Measurements from ENCODE around the gene ABLIM1.

The ABLIM1 gene

DNA sequence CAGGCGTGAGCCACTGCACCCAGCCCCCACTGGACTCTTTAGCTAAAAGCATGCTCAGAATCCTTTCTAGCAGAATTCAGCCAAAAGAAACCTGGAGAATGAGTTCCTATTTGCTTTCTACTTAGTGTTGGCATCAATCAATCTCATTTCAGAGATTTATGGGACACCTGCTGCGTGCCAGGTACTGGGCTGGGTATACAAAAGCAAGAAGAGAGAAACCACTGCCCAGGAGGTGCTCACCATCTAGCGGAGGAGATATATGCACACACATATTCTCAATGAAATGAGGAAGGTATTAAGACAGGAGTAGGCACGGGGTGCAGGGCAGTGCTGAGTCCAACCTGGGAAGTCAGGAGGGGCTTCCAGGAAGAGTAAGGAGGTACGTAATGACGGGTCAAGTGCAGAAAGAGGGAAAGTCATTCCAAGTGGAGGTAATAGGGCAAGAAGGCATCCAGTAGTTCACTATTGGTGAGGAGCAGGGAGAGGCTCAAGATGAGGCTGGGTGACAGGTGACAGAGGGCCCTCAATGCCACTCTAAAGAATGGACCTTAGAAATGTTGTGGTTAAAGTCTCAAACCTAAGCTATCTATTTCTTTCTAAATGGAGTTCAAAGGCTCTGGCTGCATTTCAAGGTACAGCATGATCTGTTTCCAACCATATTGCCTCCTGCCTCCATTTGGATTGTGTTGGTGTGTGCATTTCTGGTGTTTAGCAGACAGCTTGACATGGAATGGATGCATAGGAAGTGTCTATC lies 22.1 kb downstream of the ABLIM1 start:
- Histone ChIP-seq H3K4me1 (no peaks in the 10 kb centered on the region), H3K4me3 (no peak overlapping the region), H4K20me1 (no peaks in the 10 kb centered on the region), H3K27me3 (peaks cover 26% of the 10 kb centered on the region), H3K9me3 (peaks cover 7% of the 10 kb centered on the region; the same call in 1 of the 2 replicates), H3K9ac (no peak overlapping the region), H3K36me3 (no peaks in the 10 kb centered on the region), H3K27ac (no peak overlapping the region), H3K4me2 (no peak overlapping the region)
- TF ChIP-seq Cebpa-rat (IDR thresholded peaks at IDR 0.05), result no peak

DNA sequence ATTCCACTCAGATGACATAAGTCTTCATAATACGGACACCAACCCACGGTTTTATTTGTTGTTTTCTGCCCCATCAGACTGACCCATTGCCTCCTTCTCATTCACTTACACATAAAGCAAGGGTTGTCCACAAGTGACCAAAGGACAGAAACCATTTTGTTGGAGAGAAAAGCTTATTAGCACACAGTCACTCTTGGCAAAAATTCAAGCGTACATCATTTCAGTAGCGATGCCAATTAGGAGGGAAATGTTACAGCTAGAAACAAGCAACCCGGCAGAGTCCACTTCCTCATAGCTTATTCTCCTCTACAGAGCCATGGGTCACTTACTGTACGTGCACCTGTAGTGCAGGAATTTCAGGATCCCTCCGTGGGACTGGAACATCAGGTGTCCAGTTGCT lies 23.0 kb downstream of the ABLIM1 start:
- H3K27me3 ChIP-seq, result peaks cover 35% of the 10 kb centered on the region
- TF ChIP-seq Cebpa-rat (IDR thresholded peaks at IDR 0.05), result no peak
- no peaks in the 10 kb centered on the region for H3K4me1 ChIP-seq
- no peaks in the 10 kb centered on the region for H4K20me1 ChIP-seq
- no peak overlapping the region for H3K4me3 ChIP-seq
- no peaks in the 10 kb centered on the region for H3K36me3 ChIP-seq
- H3K9ac ChIP-seq, result no peak overlapping the region
- no peak overlapping the region for H3K27ac ChIP-seq
- no peak overlapping the region for H3K4me2 ChIP-seq
- H3K9me3 ChIP-seq, result peaks cover 7% of the 10 kb centered on the region; the same call in 1 of the 2 replicates

- H3K4me1 ChIP-seq, result no peaks in the 10 kb centered on the region
- no peak overlapping the region for H3K9ac ChIP-seq
Measured at GRCh38 chr10:114634609-114634979, 23.5 kb downstream of the ABLIM1 start.

GRCh38 chr10:114632869-114633715 lies 25.0 kb downstream of the ABLIM1 start:
- Histone ChIP-seq H3K4me1 (no peaks in the 10 kb centered on the region), H3K27me3 (peaks cover 40% of the 10 kb centered on the region), H3K4me3 (no peak overlapping the region), H3K36me3 (no peaks in the 10 kb centered on the region), H4K20me1 (no peaks in the 10 kb centered on the region), H3K4me2 (no peak overlapping the region), H3K9me3 (peaks cover 7% of the 10 kb centered on the region; the same call in 1 of the 2 replicates), H3K27ac (no peak overlapping the region), H3K9ac (no peak overlapping the region)
- TF ChIP-seq Cebpa-rat (IDR thresholded peaks at IDR 0.05), result no peak

More at GRCh38 chr10:114634609-114634979, 23.5 kb downstream of the ABLIM1 start:
- H3K4me2 ChIP-seq, result no peak overlapping the region
- H3K4me3 ChIP-seq, result no peak overlapping the region
- no peaks in the 10 kb centered on the region for H4K20me1 ChIP-seq
- H3K27me3 ChIP-seq, result peaks cover 40% of the 10 kb centered on the region
- H3K36me3 ChIP-seq, result no peaks in the 10 kb centered on the region
- no peak overlapping the region for H3K27ac ChIP-seq
- TF ChIP-seq Cebpa-rat (IDR thresholded peaks at IDR 0.05), result no peak
- peaks cover 7% of the 10 kb centered on the region; the same call in 1 of the 2 replicates for H3K9me3 ChIP-seq

- Histone ChIP-seq H3K36me3 (no peaks in the 10 kb centered on the region), H3K4me3 (no peak overlapping the region), H4K20me1 (no peaks in the 10 kb centered on the region), H3K9me3 (peaks cover 7% of the 10 kb centered on the region; the same call in 1 of the 2 replicates), H3K4me2 (no peak overlapping the region), H3K9ac (no peak overlapping the region), H3K27ac (no peak overlapping the region), H3K27me3 (peaks cover 40% of the 10 kb centered on the region), H3K4me1 (no peaks in the 10 kb centered on the region)
- TF ChIP-seq Cebpa-rat (IDR thresholded peaks at IDR 0.05), result no peak
Measured at GRCh38 chr10:114631666-114632417, 26.2 kb downstream of the ABLIM1 start.

GRCh38 chr10:114631090-114631665 lies 26.9 kb downstream of the ABLIM1 start:
- no peaks in the 10 kb centered on the region for H3K36me3 ChIP-seq
- no peak for TF ChIP-seq Cebpa-rat (IDR thresholded peaks at IDR 0.05)
- no peak overlapping the region for H3K4me2 ChIP-seq
- H3K9me3 ChIP-seq, result peaks cover 7% of the 10 kb centered on the region; the same call in 1 of the 2 replicates
- no peak overlapping the region for H3K4me3 ChIP-seq
- H4K20me1 ChIP-seq, result no peaks in the 10 kb centered on the region
- no peaks in the 10 kb centered on the region for H3K4me1 ChIP-seq
- peaks cover 40% of the 10 kb centered on the region for H3K27me3 ChIP-seq
- no peak overlapping the region for H3K27ac ChIP-seq
- H3K9ac ChIP-seq, result no peak overlapping the region

GRCh38 chr10:114629824-114630730 lies 28.0 kb downstream of the ABLIM1 start:
- Histone ChIP-seq H3K9me3 (peaks cover 7% of the 10 kb centered on the region; the same call in 1 of the 2 replicates), H3K4me1 (no peaks in the 10 kb centered on the region), H3K27ac (no peak overlapping the region), H3K4me3 (no peak overlapping the region), H3K36me3 (no peaks in the 10 kb centered on the region), H4K20me1 (no peaks in the 10 kb centered on the region), H3K4me2 (no peak overlapping the region), H3K27me3 (peaks cover 40% of the 10 kb centered on the region), H3K9ac (no peak overlapping the region)
- no peak for TF ChIP-seq Cebpa-rat (IDR thresholded peaks at IDR 0.05)

GRCh38 chr10:114629083-114629823 lies 28.8 kb downstream of the ABLIM1 start:
- Histone ChIP-seq H3K4me1 (no peaks in the 10 kb centered on the region), H3K4me3 (no peak overlapping the region), H3K9me3 (peaks cover 16% of the 10 kb centered on the region), H3K9ac (no peak overlapping the region), H3K27me3 (peaks cover 40% of the 10 kb centered on the region), H3K4me2 (no peak overlapping the region), H3K27ac (no peak overlapping the region), H3K36me3 (no peaks in the 10 kb centered on the region), H4K20me1 (no peaks in the 10 kb centered on the region)
- TF ChIP-seq Cebpa-rat (IDR thresholded peaks at IDR 0.05), result no peak
